NCI-H128 (cell line): ENCODE measurements around the gene ZNRF1.
"Not testable (repeated sequence)": the region's sequence is repeated elsewhere in the genome, so short reads cannot be mapped to it uniquely, and the experiment has no call there.

Experiments
- DNase-seq: peaks from one replicate; lab custom pipeline; 2025; ENCODE audit not compliant: unreplicated experiment; lab: John Stamatoyannopoulos, UW

The ZNRF1 gene

GRCh38 chr16:74998481-74999218 lies at the start of gene ZNRF1:
ZNRF1 (plus strand) TSS chr16:74999024; CDS start chr16:74999672, 648 bp downstream.
- DNase-seq = peak; percentile 15

GRCh38 chr16:74949309-74949708 lies 49.5 kb upstream of the ZNRF1 start:
- DNase-seq = no peak

GRCh38 chr16:74950511-74950910 lies 48.3 kb upstream of the ZNRF1 start:
- no peak for DNase-seq

- no peak for DNase-seq
Measured at GRCh38 chr16:74951206-74951605, 47.6 kb upstream of the ZNRF1 start.

- DNase-seq = no peak
Measured at GRCh38 chr16:74951681-74952080, 47.1 kb upstream of the ZNRF1 start.

- DNase-seq = no peak
Measured at GRCh38 chr16:74954763-74955162, 44.1 kb upstream of the ZNRF1 start.

- no peak for DNase-seq
Measured at GRCh38 chr16:74973304-74973703, 25.5 kb upstream of the ZNRF1 start.

GRCh38 chr16:74975591-74975990 lies 23.2 kb upstream of the ZNRF1 start:
- no peak for DNase-seq

- DNase-seq = no peak
Measured at GRCh38 chr16:74982256-74982655, 16.6 kb upstream of the ZNRF1 start.

- no peak for DNase-seq
Measured at GRCh38 chr16:74984194-74984528, 14.7 kb upstream of the ZNRF1 start.

- DNase-seq = peak; percentile 97
Measured at GRCh38 chr16:74984529-74985296, 14.1 kb upstream of the ZNRF1 start, which contains the start of gene WDR59. WDR59 (minus strand) TSS chr16:74985123; CDS start chr16:74985017, 106 bp downstream.

- DNase-seq = no peak
Measured at GRCh38 chr16:74987027-74987681, 11.7 kb upstream of the ZNRF1 start.

- not testable (repeated sequence) for DNase-seq
Measured at GRCh38 chr16:74989864-74990263, 9.0 kb upstream of the ZNRF1 start.

GRCh38 chr16:74990832-74991231 lies 8.0 kb upstream of the ZNRF1 start:
- no peak for DNase-seq

- DNase-seq = no peak
Measured at GRCh38 chr16:74991268-74991592, 7.6 kb upstream of the ZNRF1 start.

GRCh38 chr16:74991593-74992403 lies 7.0 kb upstream of the ZNRF1 start:
- DNase-seq = no peak

GRCh38 chr16:74995986-74996385 lies 2.8 kb upstream of the ZNRF1 start:
- DNase-seq = no peak

GRCh38 chr16:74997042-74997491 lies 1.8 kb upstream of the ZNRF1 start:
- DNase-seq = no peak

- DNase-seq = no peak
Measured at GRCh38 chr16:74999219-74999608, 390 bp downstream of the ZNRF1 start.

GRCh38 chr16:74999609-75000480 lies 1.0 kb downstream of the ZNRF1 start:
- DNase-seq = peak; percentile 3
